ENCODE measurements around the gene SCCPDH. TPM values are rescaled to one million over a fixed set of nuclear protein-coding genes. Genes with fewer than 3 reads are reported as not detected.
A peak's percentile ranks its signal among the peaks of the same experiment; 100 is the strongest.

The SCCPDH gene
- total and polyA plus RNA-seq, 9 of the 15 experiments (the other 6 are each of a cell fraction or from before 2014, with no cell fraction given) = 7.0 to 61.9 (median 38.3) TPM

DNA sequence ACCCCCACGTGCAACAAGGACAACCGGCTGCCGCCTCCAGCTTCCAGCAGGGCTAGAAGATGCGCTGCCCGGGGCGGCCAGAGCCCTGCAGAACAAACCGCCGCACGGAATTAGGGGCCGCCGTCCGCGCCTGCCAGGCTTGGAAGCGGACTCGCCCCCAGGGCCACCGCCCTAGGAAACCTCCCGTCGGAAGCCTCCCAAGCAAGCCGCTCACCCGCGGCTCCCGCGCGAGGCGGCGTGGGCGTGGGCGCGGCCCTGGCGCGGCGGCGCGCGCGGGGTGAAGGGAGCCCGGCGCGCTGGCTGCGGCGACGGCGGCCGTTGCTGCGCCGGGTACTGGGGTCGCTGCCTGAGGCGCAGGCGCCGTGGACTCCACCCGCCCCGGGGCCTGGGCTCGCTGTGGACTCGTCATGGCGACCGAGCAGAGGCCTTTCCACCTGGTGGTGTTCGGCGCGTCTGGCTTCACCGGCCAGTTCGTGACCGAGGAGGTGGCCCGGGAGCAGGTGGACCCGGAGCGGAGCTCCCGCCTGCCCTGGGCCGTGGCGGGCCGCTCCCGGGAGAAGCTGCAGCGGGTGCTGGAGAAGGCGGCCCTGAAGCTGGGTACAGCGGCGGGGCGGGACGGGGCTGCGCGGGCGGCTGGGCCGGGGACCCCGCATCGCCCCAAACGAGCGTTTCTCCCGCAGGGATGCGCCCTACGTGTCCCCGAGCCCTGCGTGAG is at the start of gene SCCPDH (continued):
- TF ChIP-seq, protein P1, sequence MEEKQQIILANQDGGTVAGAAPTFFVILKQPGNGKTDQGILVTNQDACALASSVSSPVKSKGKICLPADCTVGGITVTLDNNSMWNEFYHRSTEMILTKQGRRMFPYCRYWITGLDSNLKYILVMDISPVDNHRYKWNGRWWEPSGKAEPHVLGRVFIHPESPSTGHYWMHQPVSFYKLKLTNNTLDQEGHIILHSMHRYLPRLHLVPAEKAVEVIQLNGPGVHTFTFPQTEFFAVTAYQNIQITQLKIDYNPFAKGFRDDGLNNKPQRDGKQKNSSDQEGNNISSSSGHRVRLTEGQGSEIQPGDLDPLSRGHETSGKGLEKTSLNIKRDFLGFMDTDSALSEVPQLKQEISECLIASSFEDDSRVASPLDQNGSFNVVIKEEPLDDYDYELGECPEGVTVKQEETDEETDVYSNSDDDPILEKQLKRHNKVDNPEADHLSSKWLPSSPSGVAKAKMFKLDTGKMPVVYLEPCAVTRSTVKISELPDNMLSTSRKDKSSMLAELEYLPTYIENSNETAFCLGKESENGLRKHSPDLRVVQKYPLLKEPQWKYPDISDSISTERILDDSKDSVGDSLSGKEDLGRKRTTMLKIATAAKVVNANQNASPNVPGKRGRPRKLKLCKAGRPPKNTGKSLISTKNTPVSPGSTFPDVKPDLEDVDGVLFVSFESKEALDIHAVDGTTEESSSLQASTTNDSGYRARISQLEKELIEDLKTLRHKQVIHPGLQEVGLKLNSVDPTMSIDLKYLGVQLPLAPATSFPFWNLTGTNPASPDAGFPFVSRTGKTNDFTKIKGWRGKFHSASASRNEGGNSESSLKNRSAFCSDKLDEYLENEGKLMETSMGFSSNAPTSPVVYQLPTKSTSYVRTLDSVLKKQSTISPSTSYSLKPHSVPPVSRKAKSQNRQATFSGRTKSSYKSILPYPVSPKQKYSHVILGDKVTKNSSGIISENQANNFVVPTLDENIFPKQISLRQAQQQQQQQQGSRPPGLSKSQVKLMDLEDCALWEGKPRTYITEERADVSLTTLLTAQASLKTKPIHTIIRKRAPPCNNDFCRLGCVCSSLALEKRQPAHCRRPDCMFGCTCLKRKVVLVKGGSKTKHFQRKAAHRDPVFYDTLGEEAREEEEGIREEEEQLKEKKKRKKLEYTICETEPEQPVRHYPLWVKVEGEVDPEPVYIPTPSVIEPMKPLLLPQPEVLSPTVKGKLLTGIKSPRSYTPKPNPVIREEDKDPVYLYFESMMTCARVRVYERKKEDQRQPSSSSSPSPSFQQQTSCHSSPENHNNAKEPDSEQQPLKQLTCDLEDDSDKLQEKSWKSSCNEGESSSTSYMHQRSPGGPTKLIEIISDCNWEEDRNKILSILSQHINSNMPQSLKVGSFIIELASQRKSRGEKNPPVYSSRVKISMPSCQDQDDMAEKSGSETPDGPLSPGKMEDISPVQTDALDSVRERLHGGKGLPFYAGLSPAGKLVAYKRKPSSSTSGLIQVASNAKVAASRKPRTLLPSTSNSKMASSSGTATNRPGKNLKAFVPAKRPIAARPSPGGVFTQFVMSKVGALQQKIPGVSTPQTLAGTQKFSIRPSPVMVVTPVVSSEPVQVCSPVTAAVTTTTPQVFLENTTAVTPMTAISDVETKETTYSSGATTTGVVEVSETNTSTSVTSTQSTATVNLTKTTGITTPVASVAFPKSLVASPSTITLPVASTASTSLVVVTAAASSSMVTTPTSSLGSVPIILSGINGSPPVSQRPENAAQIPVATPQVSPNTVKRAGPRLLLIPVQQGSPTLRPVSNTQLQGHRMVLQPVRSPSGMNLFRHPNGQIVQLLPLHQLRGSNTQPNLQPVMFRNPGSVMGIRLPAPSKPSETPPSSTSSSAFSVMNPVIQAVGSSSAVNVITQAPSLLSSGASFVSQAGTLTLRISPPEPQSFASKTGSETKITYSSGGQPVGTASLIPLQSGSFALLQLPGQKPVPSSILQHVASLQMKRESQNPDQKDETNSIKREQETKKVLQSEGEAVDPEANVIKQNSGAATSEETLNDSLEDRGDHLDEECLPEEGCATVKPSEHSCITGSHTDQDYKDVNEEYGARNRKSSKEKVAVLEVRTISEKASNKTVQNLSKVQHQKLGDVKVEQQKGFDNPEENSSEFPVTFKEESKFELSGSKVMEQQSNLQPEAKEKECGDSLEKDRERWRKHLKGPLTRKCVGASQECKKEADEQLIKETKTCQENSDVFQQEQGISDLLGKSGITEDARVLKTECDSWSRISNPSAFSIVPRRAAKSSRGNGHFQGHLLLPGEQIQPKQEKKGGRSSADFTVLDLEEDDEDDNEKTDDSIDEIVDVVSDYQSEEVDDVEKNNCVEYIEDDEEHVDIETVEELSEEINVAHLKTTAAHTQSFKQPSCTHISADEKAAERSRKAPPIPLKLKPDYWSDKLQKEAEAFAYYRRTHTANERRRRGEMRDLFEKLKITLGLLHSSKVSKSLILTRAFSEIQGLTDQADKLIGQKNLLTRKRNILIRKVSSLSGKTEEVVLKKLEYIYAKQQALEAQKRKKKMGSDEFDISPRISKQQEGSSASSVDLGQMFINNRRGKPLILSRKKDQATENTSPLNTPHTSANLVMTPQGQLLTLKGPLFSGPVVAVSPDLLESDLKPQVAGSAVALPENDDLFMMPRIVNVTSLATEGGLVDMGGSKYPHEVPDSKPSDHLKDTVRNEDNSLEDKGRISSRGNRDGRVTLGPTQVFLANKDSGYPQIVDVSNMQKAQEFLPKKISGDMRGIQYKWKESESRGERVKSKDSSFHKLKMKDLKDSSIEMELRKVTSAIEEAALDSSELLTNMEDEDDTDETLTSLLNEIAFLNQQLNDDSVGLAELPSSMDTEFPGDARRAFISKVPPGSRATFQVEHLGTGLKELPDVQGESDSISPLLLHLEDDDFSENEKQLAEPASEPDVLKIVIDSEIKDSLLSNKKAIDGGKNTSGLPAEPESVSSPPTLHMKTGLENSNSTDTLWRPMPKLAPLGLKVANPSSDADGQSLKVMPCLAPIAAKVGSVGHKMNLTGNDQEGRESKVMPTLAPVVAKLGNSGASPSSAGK (IDR thresholded peaks at IDR 0.05) = peak; percentile 89
- TF ChIP-seq, protein P2, sequence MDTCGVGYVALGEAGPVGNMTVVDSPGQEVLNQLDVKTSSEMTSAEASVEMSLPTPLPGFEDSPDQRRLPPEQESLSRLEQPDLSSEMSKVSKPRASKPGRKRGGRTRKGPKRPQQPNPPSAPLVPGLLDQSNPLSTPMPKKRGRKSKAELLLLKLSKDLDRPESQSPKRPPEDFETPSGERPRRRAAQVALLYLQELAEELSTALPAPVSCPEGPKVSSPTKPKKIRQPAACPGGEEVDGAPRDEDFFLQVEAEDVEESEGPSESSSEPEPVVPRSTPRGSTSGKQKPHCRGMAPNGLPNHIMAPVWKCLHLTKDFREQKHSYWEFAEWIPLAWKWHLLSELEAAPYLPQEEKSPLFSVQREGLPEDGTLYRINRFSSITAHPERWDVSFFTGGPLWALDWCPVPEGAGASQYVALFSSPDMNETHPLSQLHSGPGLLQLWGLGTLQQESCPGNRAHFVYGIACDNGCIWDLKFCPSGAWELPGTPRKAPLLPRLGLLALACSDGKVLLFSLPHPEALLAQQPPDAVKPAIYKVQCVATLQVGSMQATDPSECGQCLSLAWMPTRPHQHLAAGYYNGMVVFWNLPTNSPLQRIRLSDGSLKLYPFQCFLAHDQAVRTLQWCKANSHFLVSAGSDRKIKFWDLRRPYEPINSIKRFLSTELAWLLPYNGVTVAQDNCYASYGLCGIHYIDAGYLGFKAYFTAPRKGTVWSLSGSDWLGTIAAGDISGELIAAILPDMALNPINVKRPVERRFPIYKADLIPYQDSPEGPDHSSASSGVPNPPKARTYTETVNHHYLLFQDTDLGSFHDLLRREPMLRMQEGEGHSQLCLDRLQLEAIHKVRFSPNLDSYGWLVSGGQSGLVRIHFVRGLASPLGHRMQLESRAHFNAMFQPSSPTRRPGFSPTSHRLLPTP (IDR thresholded peaks at IDR 0.05; ENCODE audit: borderline replicate concordance, extremely low read depth, insufficient read length) = no peak
- TF ChIP-seq ZBED1 (IDR thresholded peaks at IDR 0.05) (peak; percentile 47; the same call in 1 of the 2 replicates), ZNF696 (CRISPR knock-in tag; conservative IDR thresholded peaks at IDR 0.05) (no peak), BHLHE40 (IDR thresholded peaks at IDR 0.05; ENCODE audit: low read length) (peak; percentile 36; the same call in 1 of the 2 replicates), CHCHD3 (CRISPR knock-in tag; IDR thresholded peaks at IDR 0.05) (no peak), POLR2G (IDR thresholded peaks at IDR 0.05; ENCODE audit: low read depth, low read length) (peak; percentile 92)
